Ishikawa (cell line): ENCODE measurements around the gene INPP4B.

ENCODE experiments used
- CEBPB ChIP-seq: IDR thresholded peaks from 2 replicates; pipeline ENCODE4 v1.6.1; 2012
- CREB1 ChIP-seq: IDR thresholded peaks from 2 replicates; pipeline ENCODE4 v1.6.1; 2012; ENCODE audit warnings: low read depth
- EGR1 ChIP-seq: IDR thresholded peaks from 2 replicates; pipeline ENCODE4 v1.6.1; 2012
- EP300 ChIP-seq: IDR thresholded peaks from 2 replicates; pipeline ENCODE4 v1.6.1; 2012; ENCODE audit warnings: borderline replicate concordance
- FOXM1 ChIP-seq: IDR thresholded peaks from 2 replicates; pipeline ENCODE4 v1.6.1; 2012; ENCODE audit warnings: low read depth, borderline replicate concordance
- MAX ChIP-seq: IDR thresholded peaks from 2 replicates; pipeline ENCODE4 v1.6.1; 2012
- NFIC ChIP-seq: IDR thresholded peaks from 2 replicates; pipeline ENCODE4 v1.6.1; 2012
- RAD21 ChIP-seq: IDR thresholded peaks from 2 replicates; pipeline ENCODE4 v1.6.1; 2012; ENCODE audit warnings: low read depth
- REST ChIP-seq: IDR thresholded peaks from 2 replicates; pipeline ENCODE4 v1.6.1; 2012; ENCODE audit warnings: low read depth, mild to moderate bottlenecking
- TAF1 ChIP-seq: IDR thresholded peaks from 2 replicates; pipeline ENCODE4 v1.6.1; 2012; ENCODE audit warnings: low read depth, mild to moderate bottlenecking
- TEAD4 ChIP-seq: IDR thresholded peaks from 2 replicates; pipeline ENCODE4 v1.6.1; 2012
- USF1 ChIP-seq: IDR thresholded peaks from 2 replicates; pipeline ENCODE4 v1.6.1; 2012
- YY1 ChIP-seq: IDR thresholded peaks from 2 replicates; pipeline ENCODE4 v1.6.1; 2012; ENCODE audit warnings: low read depth
- ZBTB7A ChIP-seq: IDR thresholded peaks from 2 replicates; pipeline ENCODE4 v1.6.1; 2012; ENCODE audit warnings: low read depth

- TF ChIP-seq NFIC (no peak; the same call in 1 of the 2 replicates), FOXM1 (no peak), MAX (no peak), REST (no peak), CEBPB (no peak), TAF1 (no peak), YY1 (no peak), RAD21 (no peak), CREB1 (no peak), EP300 (no peak), EGR1 (no peak), TEAD4 (no peak), ZBTB7A (no peak), USF1 (no peak)
These were observed 466.0 kb downstream of the INPP4B start for GRCh38 chr4:142380052-142380602.
